NCI-H187 (cell line): ENCODE results near the gene UBL7.

Source experiments
- DNase-seq, 2 experiments: peaks; one replicate each; lab custom pipeline; 2025; lab: John Stamatoyannopoulos, UW

Gene UBL7

DNA sequence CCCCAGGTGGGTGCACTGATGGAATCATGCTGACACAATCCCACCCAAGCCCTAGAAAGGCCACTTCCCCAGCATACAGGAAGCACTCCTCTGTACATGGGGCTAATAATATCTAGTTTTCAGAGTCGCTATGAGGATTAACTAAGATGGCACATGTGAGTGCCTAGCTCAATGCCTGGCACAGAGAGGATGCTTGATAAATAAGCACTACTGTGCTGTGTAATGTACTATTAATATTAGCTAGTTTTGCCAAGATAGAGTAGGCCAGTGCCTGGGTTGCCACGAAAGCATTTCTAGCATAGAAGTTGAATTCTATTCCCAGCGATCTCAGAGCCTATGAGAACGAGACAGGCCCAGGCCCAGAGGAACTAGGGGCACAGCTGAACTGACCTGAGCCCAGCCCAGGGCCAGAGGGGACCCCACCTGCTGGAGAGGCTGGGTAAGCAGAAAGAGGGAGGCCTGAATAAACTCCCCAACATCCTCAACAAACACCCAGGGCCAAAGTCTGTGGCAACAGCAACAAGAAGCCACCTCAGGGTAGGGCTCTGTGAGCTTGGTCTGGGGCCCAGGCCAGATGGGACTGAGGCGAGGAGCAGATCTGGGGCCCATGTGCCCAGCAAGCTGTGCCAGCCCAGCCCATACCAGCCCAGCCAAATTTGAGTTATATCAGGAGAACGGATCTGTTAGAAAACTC lies 19.6 kb downstream of the UBL7 start:
- DNase-seq, result no peak

DNA sequence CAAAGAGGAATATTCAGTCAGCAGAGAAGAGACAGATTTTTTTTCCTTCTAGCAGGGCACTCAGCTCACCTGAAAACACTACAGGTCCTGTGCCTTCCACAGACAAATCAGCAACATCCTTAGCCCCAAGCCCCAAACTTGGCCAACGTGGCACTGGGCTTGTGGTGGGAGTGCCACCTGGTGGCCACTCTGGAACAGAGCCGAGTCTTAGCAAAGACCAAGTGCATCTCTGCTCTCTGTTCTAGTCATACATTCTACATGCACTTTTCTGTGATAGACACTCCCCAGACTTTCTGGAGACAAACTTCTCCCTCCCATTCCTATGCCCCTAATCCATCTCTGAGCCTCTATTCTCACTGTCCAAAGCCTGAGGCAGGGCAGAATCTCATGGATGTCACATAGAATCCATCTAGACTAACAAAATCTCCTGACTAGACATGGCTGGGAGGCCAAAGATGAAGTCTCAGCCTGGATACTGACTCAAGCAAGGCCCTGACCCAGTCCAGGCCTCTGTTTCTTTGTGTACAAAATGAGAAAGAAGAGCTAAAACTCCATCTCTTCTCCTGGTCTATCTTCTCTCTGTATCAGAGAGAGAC lies 22.1 kb downstream of the UBL7 start:
- peak; percentile 33 to 40 for DNase-seq

DNA sequence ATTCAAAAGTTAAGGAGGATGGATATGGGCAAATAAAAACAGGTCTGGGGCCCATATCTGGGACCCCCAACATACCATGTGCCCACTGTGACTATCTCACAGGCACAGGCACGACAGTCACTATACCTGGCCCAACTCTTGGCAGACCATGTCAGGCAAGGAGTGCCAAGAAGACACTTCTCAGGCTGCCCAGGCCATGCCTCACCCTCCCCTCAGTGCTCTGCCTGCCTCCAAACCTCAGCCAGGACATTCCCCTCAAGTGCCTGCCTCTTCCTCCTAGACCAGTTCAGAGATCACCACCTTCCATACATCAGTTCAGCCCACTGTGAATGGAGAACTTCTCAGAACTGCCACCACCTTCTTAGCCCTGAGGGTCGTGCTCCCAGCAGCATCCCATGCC lies 22.8 kb downstream of the UBL7 start:
- no peak for DNase-seq

DNA sequence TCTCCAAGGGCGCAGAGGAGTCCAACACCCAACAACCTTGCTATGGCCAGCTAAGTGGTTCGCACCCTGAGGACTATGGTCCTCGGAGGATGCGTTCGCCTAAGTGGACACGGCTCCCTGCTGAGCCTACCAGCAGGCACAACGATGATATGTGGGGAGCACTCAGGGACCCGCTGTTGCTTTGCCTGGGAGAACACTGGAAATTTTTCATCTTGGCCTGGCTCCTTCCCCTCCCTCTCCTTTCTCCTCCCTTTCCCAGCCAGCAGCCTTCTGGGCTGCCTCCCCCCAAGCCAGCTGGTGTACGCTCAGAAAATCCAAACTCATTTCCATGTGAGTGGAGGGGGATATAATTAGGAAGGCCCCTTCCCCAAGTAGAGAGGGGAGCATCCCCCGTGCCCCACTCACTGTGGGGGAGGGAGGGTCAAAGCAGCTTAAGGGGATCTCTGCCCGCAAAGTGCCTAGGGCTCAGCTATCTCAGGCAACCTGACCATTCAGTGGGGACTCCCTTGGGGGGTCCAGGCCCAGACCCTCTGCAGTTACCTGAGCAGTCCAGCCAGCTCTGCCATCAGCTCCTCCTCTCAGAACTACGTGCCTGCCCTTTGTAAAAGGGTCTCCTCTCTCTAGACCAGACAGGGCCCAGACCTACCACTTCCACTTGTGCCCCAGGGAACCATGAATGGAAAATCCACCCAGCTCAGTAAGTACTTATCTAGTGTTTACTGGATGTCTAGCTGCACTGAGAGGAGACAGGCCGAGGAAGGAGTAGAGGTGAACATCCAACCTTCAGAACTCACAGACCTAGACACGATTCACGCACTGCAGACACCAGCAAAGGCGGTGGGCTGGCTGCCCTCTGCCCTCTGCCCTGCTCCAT lies 26.5 kb downstream of the UBL7 start:
- no peak for DNase-seq

DNA sequence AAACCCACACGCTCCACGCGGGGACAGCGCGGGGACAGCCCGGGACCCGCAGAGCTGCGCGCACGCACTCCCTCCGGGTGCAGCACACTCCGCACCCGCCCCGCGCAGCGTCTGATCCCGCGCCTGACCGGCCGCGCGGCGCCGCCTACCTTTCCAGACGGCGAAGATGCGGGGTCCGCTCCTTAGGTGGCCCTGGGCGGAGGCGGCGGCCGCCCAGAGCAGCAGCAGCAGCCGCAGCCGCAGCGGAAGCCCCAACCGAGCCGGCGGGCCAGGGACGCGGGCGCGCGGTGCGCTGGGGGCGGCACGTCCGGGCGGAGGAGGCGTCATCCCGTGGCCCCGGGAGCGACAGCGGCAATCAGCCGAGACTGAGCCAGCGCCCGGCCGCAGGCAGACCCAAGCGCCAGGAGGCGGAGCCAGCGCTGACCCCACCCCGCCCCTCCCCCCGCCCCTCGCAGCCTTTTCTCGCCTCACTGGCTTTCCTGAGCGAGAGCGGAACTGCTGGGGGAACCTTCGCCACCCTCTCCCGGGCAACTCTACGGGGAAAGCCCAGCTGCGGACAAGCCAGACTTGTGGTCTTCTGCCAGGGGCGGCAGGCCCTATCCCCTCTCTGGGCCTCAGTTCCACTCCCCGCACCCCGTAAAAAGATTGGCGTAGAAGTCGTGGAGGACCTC lies 27.2 kb downstream of the UBL7 start, which contains the start of gene SEMA7A:
SEMA7A (minus strand) TSS at position 367 of the 671 bp plus-strand sequence; CDS start at position 327, 40 bp downstream.
- peak; percentile 49 for DNase-seq

DNA sequence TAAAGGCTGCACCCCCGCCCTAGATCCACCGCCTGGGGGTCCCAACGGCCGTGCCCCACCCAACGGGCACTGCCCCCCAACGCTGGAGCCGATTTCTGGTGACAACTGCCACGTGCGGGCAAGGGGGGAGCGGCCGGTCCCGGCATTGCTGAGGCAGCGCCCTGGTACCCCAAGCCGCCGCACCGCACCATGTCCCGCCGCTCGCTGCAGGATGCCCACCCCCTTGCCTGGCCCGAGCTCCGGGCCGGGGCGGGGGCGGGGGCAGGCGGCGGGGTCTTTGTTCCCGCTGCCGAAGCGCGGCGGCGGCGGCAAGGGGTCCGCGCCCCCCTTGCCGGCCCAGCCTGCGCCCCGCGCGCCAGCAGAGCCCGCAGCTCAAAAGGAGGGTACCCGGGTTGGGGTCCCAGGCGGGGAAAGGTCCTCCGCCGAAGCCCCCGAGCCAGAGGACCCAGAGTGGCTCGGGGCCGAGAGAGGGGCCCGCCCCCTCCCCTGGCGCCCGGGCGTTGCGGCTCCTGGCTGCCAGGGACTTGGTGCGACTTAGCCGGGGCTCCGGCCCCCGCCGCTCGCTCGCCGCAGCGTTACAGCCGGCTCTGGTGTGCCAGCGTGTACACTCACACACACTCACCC lies 27.9 kb downstream of the UBL7 start:
- no peak for DNase-seq

DNA sequence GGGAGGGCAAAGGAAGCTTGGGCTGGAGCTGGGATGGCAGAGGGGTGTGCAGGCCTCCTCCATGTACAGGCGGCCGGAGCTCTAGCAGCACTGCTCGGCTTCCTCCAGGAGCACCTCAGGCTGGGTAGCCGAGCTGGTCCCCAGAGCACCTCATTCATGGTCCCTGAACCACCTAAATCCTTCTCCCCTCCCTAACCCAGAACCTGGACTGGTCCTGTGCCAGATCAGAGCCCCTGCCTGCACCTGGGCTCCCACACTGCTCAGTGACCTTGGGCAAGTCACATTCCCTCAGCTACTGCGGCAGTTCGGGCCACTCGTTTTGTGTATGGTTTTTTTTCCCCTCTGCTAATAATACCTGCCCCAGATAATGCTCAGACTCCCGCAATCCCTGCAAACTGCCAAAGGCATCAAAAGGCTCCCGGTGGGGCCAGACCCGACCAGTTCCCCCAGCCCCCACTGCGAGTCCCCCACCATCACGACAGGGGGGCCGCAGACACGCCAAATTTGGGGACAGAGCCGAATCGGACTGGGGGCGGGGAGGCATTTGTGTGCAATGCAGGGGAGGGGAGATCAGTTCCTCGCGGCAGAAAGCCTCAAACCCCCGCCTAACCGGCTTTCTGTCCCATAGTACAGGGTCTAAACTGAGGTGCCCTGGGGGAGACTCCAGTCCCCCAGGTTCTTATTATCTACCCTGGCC lies 28.5 kb downstream of the UBL7 start:
- DNase-seq, result no peak

DNA sequence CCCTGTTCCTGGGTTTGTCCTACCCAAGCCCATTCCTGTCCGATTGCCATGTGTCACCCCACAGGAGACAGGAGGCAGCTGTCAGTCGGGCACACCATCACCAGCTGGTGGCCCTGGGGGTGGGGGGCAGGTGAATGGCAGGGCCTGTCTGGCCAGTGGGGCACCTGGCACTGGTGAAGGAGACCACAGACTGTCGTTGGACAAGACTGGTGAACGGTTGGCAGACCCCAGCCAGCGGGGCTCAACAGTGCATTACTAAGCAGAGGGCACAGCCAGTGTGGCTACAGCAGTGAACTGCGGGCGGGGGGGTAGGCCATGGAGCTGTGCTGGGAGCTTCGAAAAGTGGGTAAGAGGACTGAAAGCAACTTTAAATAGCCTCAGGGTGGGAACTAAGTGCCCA lies 29.3 kb downstream of the UBL7 start:
- DNase-seq, result no peak

DNA sequence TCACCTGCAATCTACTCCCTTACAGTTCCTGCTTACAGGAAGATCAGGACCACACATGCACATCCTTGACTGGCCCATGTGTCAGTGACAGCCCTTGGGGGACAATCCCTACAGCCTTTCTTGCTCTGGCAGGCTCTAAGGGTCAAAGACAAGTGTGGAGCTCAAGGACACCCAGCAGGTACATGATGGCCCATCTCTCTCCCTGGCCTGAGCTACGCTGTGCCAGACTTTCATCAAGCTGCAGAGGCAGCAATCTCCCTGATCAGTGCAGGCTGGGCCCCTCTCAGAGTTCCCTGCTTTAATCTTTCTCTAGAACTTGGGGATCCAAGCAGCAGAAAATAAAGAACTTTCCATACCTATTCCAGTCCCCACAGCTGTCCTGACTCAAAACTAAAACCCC lies 29.8 kb downstream of the UBL7 start:
- DNase-seq, result no peak

DNA sequence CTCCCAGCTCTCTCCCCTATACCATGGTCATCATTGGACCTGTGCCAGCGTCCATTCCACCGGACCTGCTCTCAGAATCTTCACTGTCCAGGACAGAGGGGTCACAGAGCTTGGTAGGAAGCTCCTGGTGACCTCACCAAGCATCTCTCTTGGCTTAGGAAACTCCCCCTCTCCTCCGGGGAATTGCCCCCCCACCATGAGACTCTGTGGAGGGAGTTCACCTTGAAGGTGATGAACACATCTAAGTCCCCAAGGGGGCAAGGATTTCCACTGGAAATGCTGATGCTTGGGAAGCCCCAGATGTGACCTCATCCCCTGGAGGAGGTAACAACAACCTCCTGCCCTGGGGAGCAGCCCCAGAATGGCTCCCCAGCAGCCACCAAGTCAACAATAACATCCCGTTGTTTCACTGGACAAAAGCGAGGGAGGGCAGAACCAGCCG lies 30.4 kb downstream of the UBL7 start:
- no peak for DNase-seq

DNA sequence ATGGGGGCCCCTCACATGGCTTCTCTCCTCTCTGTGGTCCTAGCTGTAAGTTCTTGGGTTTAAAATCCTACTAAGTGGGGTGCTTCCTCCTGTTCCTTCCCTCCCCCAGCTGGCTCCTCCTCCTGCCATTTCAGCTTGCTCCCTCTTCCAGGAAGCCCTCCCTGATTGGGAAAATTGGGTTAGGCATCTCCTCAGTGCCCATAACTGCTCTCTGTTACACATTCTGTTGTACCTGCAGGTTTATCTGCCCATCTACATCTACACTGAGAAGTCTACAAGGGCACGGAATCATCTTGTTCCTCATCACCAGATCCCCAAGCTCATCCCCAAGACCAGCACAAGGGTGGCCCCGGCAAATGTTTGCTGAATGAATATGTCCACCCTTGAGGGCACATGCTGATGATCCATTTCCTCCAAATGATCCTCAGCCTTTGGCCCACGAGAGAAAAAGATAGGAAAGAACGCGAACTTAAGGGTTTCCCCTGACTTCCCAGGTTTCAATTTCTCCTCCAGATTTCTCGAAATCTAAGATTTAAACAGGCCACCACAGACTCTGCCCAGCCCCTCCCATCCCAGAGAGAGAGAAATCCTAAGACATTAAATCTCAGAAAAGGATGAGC lies 31.1 kb downstream of the UBL7 start:
- DNase-seq, result no peak

DNA sequence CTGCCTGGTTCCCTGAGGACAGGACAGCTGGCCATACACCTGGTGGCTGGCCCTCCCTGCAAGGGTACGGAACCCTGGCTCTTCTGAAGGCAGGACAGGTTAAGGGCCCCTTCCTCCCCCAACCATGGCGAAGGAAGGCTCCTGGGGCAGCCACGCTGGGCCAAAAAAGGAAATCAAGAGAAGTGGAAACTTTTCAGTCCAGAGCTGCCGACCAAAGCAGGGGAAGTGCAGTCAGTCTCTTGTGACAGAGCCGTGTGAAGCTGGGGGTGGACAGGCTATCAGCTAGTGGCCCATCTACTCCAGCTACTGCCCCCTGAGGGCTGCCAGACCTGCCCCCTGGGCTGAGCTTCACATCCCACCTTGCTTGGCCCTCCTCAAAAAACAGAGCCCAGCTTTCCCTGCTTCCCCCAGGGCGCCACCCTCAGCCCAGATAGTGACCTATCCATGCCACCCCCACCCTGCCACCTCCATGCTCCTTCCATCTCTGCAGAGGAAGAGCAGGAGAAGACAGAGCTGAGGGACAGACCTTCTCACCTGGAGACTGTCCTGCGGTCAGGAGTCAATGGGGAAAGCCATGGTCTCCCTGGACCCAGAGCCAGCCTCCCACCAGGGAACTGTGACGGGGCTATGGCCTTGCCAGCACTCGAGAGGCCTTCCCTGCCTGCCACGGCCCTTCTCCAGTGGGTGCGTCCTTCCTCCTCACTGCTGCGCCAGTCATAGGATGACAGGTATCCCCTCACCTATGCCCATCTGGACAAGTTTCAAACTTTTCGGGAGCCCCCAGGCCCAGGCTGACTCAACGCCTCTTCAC lies 31.8 kb downstream of the UBL7 start:
- DNase-seq, result no peak

DNA sequence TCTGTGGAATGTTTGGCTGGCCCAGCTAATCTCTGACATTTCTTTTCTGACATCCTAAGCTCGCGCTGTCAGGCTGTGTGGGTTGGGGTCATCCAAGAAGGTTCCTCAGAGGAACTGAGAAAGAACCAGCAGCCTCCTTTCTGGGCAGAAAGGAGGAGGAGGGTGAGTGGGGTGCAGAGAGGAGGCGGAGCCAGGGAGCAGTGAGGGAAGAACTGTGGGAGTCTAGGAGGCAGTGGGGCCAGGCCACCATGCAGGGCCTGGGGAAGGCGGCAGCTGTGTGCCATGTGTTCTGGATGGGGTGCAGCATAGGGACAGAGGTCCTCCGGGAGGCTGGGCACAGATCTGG lies 32.5 kb downstream of the UBL7 start:
- no peak for DNase-seq

DNA sequence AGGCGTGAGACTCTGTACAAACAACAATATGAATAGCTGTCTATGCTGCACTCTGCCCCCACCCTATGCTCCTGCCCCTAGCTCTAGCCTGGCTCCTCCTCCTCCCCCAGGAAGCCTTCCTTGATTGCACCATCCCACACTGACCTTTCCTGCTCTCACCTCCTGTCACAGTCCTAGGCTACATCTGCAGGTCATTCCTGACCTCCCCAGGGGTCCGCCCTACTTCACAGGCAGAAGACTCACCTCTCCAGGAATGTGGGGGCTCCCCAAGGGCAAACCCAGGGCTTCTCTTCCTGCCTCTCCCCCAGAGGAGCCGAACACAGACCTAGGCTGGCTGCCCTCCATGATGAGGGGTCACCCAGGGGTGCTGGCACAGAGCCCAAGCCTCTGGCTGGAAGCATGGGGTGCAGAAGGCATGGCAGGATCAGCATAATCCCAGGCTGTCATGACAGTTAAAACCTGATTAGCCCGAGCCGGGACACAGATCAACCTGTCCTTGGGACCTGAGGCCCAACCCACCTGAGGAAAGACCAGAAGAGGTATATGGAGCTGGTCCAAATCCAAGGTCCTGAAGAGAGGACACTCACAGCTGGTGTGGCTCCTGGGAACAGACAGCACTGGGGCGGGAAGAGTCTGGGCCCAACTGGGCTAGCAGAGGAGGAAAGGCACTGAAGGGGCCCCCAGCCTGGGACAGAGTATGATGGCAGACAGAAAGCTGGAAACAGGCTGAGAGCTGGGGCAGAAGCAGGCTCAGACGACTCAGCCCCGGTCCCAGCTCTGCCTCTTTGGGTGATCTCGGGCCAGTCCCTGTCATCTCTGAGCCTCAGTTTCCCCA lies 33.1 kb downstream of the UBL7 start:
- DNase-seq, result no peak

DNA sequence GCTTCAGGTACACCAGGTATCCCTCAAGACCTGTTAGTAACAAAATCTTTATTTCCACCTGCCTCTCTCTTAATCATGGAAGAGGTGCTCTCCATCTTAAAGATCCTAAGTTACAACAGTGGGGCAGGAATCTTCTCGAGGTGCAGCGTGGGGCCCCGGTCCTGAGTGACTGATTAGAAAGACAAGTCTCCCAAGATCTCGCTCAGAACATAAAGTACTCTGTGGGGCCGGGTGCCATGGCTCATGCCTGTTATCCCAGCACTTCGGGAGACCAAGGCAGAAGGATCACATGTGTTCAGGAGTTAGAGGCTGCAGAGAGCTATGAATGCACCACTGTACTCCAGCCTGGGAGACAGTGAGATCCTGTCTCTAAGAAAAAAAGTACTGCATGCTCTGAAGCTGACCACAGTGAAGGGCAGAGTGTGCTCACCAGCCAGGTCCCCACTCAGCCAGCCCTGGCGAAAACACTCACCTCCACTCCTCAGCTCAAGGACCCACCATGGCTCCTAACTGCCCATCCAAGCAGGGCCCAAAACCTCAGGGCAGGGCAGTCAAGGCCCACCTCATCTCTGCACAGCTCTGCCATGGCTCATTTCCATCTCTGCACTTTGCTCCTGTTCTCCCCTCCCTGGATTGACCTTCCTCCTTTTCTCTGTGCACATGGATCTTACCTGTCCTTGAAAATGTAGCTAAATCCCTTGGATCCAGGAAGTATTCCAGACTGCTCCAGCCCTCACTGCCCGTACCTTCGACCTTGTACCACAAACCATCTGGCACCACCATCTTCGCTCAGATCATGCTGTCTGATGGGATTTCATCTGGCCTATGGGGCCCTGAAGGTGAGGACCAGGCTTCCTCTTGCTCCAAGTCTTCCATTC lies 34.3 kb downstream of the UBL7 start:
- no peak for DNase-seq

DNA sequence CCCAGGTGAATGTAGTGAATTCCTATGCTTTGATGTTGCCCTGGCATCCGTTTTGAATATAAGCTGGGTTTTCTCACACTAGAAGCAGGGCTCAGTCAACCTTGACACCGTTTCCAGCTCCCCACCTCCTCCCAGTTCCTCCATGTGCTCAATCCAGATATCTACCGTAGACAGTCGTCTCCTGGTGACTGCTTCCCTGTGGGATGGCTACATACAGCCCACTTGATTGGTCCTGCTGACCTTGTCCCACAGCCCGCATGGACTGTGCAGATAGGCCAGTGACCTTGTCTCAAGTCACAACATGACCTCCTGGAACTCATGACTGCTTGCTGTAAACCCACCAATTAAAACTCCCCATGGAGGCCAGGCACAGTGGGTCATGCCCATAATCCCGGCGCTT lies 35.3 kb downstream of the UBL7 start:
- no peak for DNase-seq

DNA sequence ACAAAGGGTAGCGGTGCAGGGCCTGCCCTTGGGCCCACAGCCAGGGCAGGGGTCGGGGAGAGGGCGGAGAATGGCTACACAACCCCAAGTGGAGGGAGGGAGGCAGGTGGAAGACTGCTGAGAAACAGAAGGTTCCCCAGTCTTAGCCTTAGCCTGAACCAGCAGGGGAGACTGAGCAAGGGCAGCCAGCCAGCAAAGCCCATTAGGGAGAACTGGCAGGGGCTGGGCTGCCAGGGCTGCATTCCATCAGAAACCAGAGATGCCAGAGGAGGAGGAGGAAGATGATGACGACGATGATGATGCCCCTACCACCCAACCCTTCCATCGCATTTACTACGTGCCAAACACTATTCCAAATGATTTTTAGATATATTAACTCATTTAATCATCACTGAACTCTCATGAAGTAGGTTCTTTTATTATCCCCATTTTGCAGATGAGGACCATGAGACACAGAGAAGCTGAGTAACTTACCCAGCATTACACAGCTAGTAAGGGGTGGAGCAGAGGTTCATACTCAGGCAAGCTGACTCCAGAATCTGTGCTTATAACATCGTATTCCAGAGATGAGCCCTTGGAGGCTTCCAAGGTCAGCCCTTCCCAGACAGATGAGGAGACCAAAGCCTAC lies 35.9 kb downstream of the UBL7 start:
- no peak for DNase-seq
